HCT116 (cell line): ENCODE results near the gene RNU6-7. TPM values are rescaled to one million over a fixed set of nuclear protein-coding genes. Genes with fewer than 3 reads are reported as not detected.

ENCODE experiments used
- ATAC-seq: fragments of 200-7000 bp; cut with Tn5 transposase; 2 replicates; pipeline ENCODE4 v1.9.1; 2020; ENCODE audit warnings: mild to moderate bottlenecking, moderate library complexity
- BruUV-seq: library from RNA; stranded (reverse); fragments of 400-500 nt; replicated peaks from 2 replicates; lab custom pipeline; 2021; lab: Mats Ljungman, UMichigan
- CTCF ChIA-PET: fragments of 300-600 bp; sonication (Branson Sonifier 250); formaldehyde crosslinking; loops from one replicate; lab custom pipeline; 2021; ENCODE audit warnings: antibody characterized with exemption; lab: Charles Lee
- POLR2A ChIA-PET: fragments of 300-600, 350-600 bp; sonication (Branson Sonifier 250); formaldehyde crosslinking; loops from one replicate; lab custom pipeline; 2021; ENCODE audit warnings: antibody characterized with exemption; lab: Charles Lee
- RAD21 ChIA-PET, 2 experiments: fragments of 300-600 bp; sonication (Branson Sonifier 250); formaldehyde crosslinking; loops; one replicate each; lab custom pipeline; 2023; ENCODE audit warnings: low total read pairs in 2 of 2; ENCODE audit not compliant: uncharacterized antibody in 2 of 2, unreplicated experiment in 2 of 2, low non-redundant PET in 1 of 2; lab: Charles Lee
- DNase-seq: peaks from one replicate; pipeline ENCODE4 v3.0.0-alpha.2; 2010; ENCODE audit warnings: low read depth, low spot score
- H2AFZ ChIP-seq: fragments of 200-600 bp; shearing (Covaris generic), sonication (generic); 2 replicates; pipeline ENCODE4 v1.6.1; 2017; ENCODE audit warnings: low read depth, mixed run types, mixed read lengths, antibody characterized with exemption, low read length; ENCODE audit not compliant: poor library complexity, severe bottlenecking
- H3K27ac ChIP-seq: 2 replicates; pipeline ENCODE4 v1.5.1; 2012; ENCODE audit warnings: low read depth, low read length
- H3K27me3 ChIP-seq: fragments of 200-600 bp; sonication (generic); 2 replicates; pipeline ENCODE4 v1.6.1; 2016; ENCODE audit warnings: mixed run types, low read length, mixed read lengths; ENCODE audit not compliant: insufficient read depth
- H3K36me3 ChIP-seq, 2 experiments: fragments of 200-500 bp in 1 of 2; fragments of 200-600 bp in 1 of 2; sonication (Bioruptor generic) in 1 of 2; sonication (generic) in 1 of 2; 2 replicates each; pipeline versions ENCODE4 v1.5.1 to v1.6.1; 2014 to 2016; ENCODE audit warnings: low read length in 2 of 2, inconsistent platforms in 1 of 2, mixed read lengths in 1 of 2, mixed run types in 1 of 2; ENCODE audit not compliant: insufficient read depth in 2 of 2, control insufficient read depth in 1 of 2
- H3K4me1 ChIP-seq, 2 experiments: fragments of 200-600 bp in 1 of 2; sonication (generic) in 1 of 2; 2 replicates each; pipeline versions ENCODE4 v1.5.1 to v1.6.1; 2012 to 2017; ENCODE audit warnings: low read length in 2 of 2, inconsistent platforms in 1 of 2, mild to moderate bottlenecking in 1 of 2, mixed read lengths in 1 of 2, mixed run types in 1 of 2, moderate library complexity in 1 of 2; ENCODE audit not compliant: insufficient read depth in 2 of 2, control insufficient read depth in 1 of 2
- H3K4me2 ChIP-seq: fragments of 200-600 bp; sonication (generic); 2 replicates; pipeline ENCODE4 v1.6.1; 2017; ENCODE audit warnings: mixed run types, low read length, mixed read lengths
- H3K4me3 ChIP-seq, 2 experiments: fragments of 200-600 bp in 1 of 2; sonication (generic) in 1 of 2; replicated peaks in 1 of 2; 2 replicates each; pipeline ENCODE4 v1.5.1; 2011 to 2016; ENCODE audit warnings: low read length in 2 of 2, control low read depth in 1 of 2, low read depth in 1 of 2, mild to moderate bottlenecking in 1 of 2, mixed read lengths in 1 of 2, mixed run types in 1 of 2
- H3K79me2 ChIP-seq: fragments of 200-600 bp; sonication (generic); 2 replicates; pipeline ENCODE4 v1.6.1; 2017; ENCODE audit warnings: mild to moderate bottlenecking, mixed run types, low read length, moderate library complexity, mixed read lengths; ENCODE audit not compliant: insufficient read depth
- H3K9ac ChIP-seq: fragments of 200-600 bp; sonication (generic); 2 replicates; pipeline ENCODE4 v1.6.1; 2016; ENCODE audit warnings: low read length, mixed read lengths
- H3K9me2 ChIP-seq: fragments of 200-600 bp; sonication (generic), shearing (Covaris generic); 2 replicates; pipeline ENCODE4 v1.6.1; 2017; ENCODE audit warnings: mixed run types, mild to moderate bottlenecking, moderate library complexity; ENCODE audit not compliant: insufficient read depth
- H3K9me3 ChIP-seq, 2 experiments: fragments of 200-500 bp in 1 of 2; fragments of 200-600 bp in 1 of 2; sonication (Bioruptor generic) in 1 of 2; sonication (generic) in 1 of 2; 2 replicates each; pipeline ENCODE4 v1.6.1; 2014 to 2017; ENCODE audit warnings: low read length in 2 of 2, mixed read lengths in 2 of 2, inconsistent platforms in 1 of 2, low read depth in 1 of 2, mild to moderate bottlenecking in 1 of 2, mixed run types in 1 of 2, moderate library complexity in 1 of 2; ENCODE audit not compliant: control insufficient read depth in 1 of 2, insufficient read depth in 1 of 2
- H4K20me1 ChIP-seq: fragments of 200-600 bp; sonication (generic), shearing (Covaris generic); 2 replicates; pipeline ENCODE4 v1.6.1; 2017; ENCODE audit warnings: mixed run types, mild to moderate bottlenecking, moderate library complexity; ENCODE audit not compliant: insufficient read depth
- CBX3 ChIP-seq: IDR thresholded peaks from 2 replicates; pipeline ENCODE4 v1.6.1; 2012; ENCODE audit warnings: low read depth
- CEBPB ChIP-seq: IDR thresholded peaks from 2 replicates; pipeline ENCODE4 v1.6.1; 2012; ENCODE audit warnings: low read depth
- CTCF ChIP-seq, 3 experiments: fragments of 200-600 bp in 1 of 3; sonication (generic) in 1 of 3; IDR thresholded peaks in 2 of 3; conservative IDR thresholded peaks in 1 of 3; 2 replicates each; pipeline ENCODE4 v1.5.1; 2012 to 2017; ENCODE audit warnings: low read depth in 2 of 3, low read length in 2 of 3, antibody characterized with exemption in 1 of 3, borderline replicate concordance in 1 of 3, control low read depth in 1 of 3, mild to moderate bottlenecking in 1 of 3, mixed read lengths in 1 of 3, mixed run types in 1 of 3, moderate library complexity in 1 of 3; ENCODE audit not compliant: insufficient read depth in 1 of 3
- EGR1 ChIP-seq: IDR thresholded peaks from 2 replicates; pipeline ENCODE4 v1.6.1; 2012; ENCODE audit warnings: low read depth
- ELF1 ChIP-seq: IDR thresholded peaks from 2 replicates; pipeline ENCODE4 v1.6.1; 2012; ENCODE audit warnings: low read depth, borderline replicate concordance
- FOSL1 ChIP-seq: IDR thresholded peaks from 2 replicates; pipeline ENCODE4 v1.6.1; 2012; ENCODE audit warnings: low read depth
- POLR2A ChIP-seq: IDR thresholded peaks from 2 replicates; pipeline ENCODE4 v1.7.0; 2011; ENCODE audit warnings: borderline replicate concordance; ENCODE audit not compliant: insufficient read depth, insufficient read length; ENCODE audit errors: extremely low read depth
- RAD21 ChIP-seq: IDR thresholded peaks from 2 replicates; pipeline ENCODE4 v1.6.1; 2012; ENCODE audit warnings: low read depth, mild to moderate bottlenecking
- REST ChIP-seq: IDR thresholded peaks from 2 replicates; pipeline ENCODE4 v1.6.1; 2012; ENCODE audit warnings: low read depth
- SIN3A ChIP-seq: IDR thresholded peaks from 2 replicates; pipeline ENCODE4 v1.6.1; 2012; ENCODE audit warnings: low read depth
- TCF7L2 ChIP-seq: IDR thresholded peaks from 2 replicates; pipeline ENCODE4 v1.7.0; 2011; ENCODE audit warnings: borderline replicate concordance, inconsistent platforms; ENCODE audit not compliant: insufficient read depth, insufficient read length; ENCODE audit errors: extremely low read depth
- YY1 ChIP-seq: IDR thresholded peaks from 2 replicates; pipeline ENCODE4 v1.6.1; 2011; ENCODE audit warnings: low read length, low read depth, moderate library complexity, mild to moderate bottlenecking; ENCODE audit not compliant: insufficient replicate concordance; ENCODE audit errors: extremely low read depth
- ZNF274 ChIP-seq: fragments of 200-500 bp; sonication (Bioruptor generic); IDR thresholded peaks from 2 replicates; pipeline ENCODE4 v1.6.1; 2014; ENCODE audit warnings: mild to moderate bottlenecking, low read depth, low read length, inconsistent platforms
- intact Hi-C: fragments of 100-400 bp; cut with micrococcal nuclease; formaldehyde crosslinking; loops from 2 replicates; pipeline ENCODE4 v1.10.0; 2022
- total RNA-seq: library from RNA; stranded (reverse); gene quantifications from one replicate; pipeline ENCODE4 v1.2.1, GENCODE V29; 2021; ENCODE audit not compliant: unreplicated experiment

Gene RNU6-7
- total RNA-seq, 1 experiment from 2014 or later, result not detected

GRCh38 chr14:32225378-32225920 lies 23.6 kb downstream of the RNU6-7 start:
- no peak overlapping the region for H3K4me3 ChIP-seq
- TF ChIP-seq ELF1, result no peak
- no peak for TF ChIP-seq TCF7L2
- TF ChIP-seq CEBPB, result no peak
- TF ChIP-seq YY1, result no peak
- TF ChIP-seq RAD21, result no peak
- no peak for TF ChIP-seq CTCF (IDR thresholded peaks at IDR 0.05 in 2 of 3, conservative IDR thresholded peaks at IDR 0.05 in 1 of 3; ENCODE audit: borderline replicate concordance in 1 of 3, insufficient read depth in 1 of 3, low read depth in 2 of 3, low read length in 2 of 3)
- no peak for TF ChIP-seq EGR1
- TF ChIP-seq POLR2A, result no peak
- TF ChIP-seq, all 23 proteins: peak for 0
- POLR2A ChIA-PET, result no interaction called here
- no peaks in the 10 kb centered on the region for H3K27me3 ChIP-seq
- CTCF ChIA-PET, result no interaction called here
- H3K4me1 ChIP-seq, result peaks cover 9 to 16% of the 10 kb centered on the region in 2 experiments
- intact Hi-C loops, result no loop called here
- H3K27ac ChIP-seq, result no peak overlapping the region
- no peak overlapping the region for H3K9ac ChIP-seq
- ATAC-seq (peak; percentile 21; the same call in 1 of the 2 replicates), DNase-seq (no peak)
- no TSS peak for BruUV-seq
- H2AFZ ChIP-seq, result peak overlapping the region; percentile 60
- no peaks in the 10 kb centered on the region for H3K9me3 ChIP-seq
- no peaks in the 10 kb centered on the region for H3K36me3 ChIP-seq
- no peaks in the 10 kb centered on the region for H4K20me1 ChIP-seq
- peak overlapping the region; percentile 43 for H3K4me2 ChIP-seq
- RAD21 ChIA-PET, result no interaction called here
- no peaks in the 10 kb centered on the region for H3K79me2 ChIP-seq
- H3K9me2 ChIP-seq, result no peaks in the 10 kb centered on the region

- no TSS peak for BruUV-seq
- Histone ChIP-seq H3K9ac (no peak overlapping the region), H4K20me1 (no peaks in the 10 kb centered on the region), H3K9me3 (no peaks in the 10 kb centered on the region), H3K36me3 (no peaks in the 10 kb centered on the region), H3K27ac (no peak overlapping the region), H3K4me1 (peaks cover 9 to 21% of the 10 kb centered on the region in 2 experiments), H2AFZ (no peak overlapping the region), H3K79me2 (no peaks in the 10 kb centered on the region), H3K9me2 (no peaks in the 10 kb centered on the region), H3K4me2 (no peak overlapping the region), H3K4me3 (no peak overlapping the region), H3K27me3 (no peaks in the 10 kb centered on the region)
- TF ChIP-seq YY1, result no peak
- no peak for TF ChIP-seq FOSL1
- TF ChIP-seq ELF1, result no peak
- TF ChIP-seq ZNF274, result no peak
- no peak for TF ChIP-seq REST
- TF ChIP-seq SIN3A, result no peak
- no peak for TF ChIP-seq CBX3
- no peak for TF ChIP-seq CEBPB
- no peak for TF ChIP-seq TCF7L2
- DNase-seq (no peak), ATAC-seq (no peak)
- ChIA-PET CTCF (no interaction called here), RAD21 (no interaction called here), POLR2A (no interaction called here)
- intact Hi-C loops, result no loop called here
These were observed 24.2 kb downstream of the RNU6-7 start for GRCh38 chr14:32226056-32226455.
